NCI-H2029 (cell line): ENCODE results near the gene CHRM4.
"Not testable (repeated sequence)": the region's sequence is repeated elsewhere in the genome, so short reads cannot be mapped to it uniquely, and the experiment has no call there.

Experiments
- DNase-seq: peaks from one replicate; lab custom pipeline; 2025; lab: John Stamatoyannopoulos, UW

The CHRM4 gene

DNA sequence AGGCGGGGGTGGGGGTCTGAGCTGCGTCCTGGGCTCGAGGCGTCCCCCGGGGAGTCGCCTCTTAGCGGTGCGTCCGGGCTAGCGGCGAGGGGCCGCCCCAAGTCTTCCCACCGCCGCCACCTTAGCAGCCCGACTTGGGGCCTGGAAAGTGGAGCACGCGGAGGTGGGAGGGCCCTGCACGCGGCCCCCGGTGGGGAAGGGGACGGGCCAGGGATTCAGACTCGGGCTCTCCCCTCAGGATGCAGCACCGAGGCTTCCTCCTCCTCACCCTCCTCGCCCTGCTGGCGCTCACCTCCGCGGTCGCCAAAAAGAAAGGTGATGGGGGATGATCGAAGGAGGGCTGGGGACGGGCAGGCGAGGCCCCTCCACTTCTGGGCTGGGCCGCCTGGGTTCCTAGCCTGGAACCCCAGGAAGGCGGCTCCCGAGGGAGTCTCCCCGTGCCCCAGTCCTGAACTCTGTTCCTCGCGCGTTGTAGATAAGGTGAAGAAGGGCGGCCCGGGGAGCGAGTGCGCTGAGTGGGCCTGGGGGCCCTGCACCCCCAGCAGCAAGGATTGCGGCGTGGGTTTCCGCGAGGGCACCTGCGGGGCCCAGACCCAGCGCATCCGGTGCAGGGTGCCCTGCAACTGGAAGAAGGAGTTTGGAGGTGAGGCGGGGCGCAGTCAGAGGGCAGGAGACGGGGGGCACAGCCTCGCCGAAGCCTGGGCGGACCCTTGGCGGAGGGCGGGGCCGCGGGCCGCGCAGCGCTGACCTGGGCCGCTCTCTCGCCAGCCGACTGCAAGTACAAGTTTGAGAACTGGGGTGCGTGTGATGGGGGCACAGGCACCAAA is 9.5 kb downstream of the CHRM4 start:
- no peak for DNase-seq

DNA sequence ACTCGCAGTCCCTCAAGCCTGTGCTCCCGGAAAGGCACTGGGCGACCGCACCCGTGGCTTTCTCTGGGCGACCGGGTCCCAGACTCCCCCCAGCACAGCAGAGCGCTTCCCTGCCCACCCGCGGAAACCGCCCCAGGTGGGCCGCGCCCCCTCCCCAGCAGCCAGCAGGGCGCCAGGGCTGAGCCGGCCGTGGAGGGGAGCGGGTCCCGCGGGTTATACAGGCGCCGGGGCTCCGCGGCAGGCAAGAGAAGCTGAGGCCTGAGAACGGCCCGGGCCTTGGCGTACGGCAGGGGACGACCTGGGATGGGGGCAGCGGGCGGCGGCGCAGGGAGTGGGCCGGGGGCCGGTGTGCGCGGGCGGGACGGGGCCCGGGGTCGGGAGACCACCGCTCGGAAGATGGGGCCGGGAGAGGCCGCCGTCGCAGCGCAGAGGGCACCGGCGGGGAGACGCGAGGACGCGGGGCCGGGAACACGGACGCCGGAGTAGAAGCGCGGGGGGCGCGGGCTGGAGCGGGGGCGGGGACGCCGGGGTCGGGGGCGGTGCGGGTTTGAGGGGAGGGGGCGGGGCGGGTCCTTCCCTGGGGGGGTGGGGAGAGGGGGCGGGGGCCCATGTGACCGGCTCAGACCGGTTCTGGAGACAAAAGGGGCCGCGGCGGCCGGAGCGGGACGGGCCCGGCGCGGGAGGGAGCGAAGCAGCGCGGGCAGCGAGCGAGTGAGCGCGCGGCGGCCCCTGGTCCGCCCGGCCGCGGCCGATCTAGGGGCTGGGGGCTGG is 10.3 kb downstream of the CHRM4 start, which contains the start of gene MDK:
Gene MDK (plus strand): TSS at position 622 of the 771 bp plus-strand sequence. CDS start 389 bp downstream, outside the sequence.
- DNase-seq: no peak

DNA sequence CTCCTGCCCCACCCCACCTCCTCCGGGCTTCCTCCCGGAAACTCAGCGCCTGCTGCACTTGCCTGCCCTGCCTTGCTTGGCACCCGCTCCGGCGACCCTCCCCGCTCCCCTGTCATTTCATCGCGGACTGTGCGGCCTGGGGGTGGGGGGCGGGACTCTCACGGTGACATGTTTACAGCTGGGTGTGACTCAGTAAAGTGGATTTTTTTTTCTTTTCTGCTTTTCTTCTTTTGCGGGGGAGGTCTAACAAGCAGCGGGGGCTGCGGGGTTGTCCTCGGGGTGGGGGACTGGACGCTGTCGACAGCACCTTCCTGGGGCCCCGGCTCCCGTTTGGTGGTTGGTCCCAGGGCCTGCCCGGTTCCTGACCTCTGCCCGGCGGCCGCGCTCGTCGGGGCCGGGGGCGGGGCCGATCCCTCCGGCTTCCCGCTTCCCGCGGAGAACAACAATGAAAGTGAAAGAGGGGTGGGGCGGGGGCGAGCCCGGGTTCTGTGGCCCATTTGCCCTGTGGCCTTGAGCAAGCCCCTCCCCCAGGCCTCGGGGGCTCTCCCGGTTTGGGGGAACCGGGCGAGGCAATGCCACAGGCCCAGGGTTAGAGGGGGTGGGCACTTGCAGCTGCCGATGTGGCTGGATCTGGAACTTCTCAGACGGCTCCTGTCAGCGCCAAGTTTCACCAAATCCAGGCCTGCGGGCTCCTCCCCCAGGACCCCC is 11.1 kb downstream of the CHRM4 start:
- peak; percentile 65 for DNase-seq

DNA sequence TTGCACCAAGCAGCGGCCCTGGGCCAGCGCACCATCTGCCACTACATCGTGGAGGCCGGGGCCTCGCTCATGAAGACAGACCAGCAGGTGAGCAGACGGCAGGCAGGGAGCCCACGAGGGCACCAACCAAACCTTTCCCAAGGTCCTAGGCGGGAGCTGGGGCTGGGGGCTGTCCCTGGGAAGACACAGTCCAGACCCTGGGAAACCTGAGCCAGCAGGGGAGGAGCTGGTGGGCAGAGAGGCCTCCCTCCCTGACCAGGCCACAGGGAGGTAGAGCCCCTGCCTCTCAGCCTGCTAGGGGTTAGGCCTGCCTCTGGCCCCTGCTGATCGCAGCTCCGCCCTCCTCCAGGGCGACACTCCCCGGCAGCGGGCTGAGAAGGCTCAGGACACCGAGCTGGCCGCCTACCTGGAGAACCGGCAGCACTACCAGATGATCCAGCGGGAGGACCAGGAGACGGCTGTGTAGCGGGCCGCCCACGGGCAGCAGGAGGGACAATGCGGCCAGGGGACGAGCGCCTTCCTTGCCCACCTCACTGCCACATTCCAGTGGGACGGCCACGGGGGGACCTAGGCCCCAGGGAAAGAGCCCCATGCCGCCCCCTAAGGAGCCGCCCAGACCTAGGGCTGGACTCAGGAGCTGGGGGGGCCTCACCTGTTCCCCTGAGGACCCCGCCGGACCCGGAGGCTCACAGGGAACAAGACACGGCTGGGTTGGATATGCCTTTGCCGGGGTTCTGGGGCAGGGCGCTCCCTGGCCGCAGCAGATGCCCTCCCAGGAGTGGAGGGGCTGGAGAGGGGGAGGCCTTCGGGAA is 11.9 kb downstream of the CHRM4 start:
- DNase-seq: not testable (repeated sequence)

DNA sequence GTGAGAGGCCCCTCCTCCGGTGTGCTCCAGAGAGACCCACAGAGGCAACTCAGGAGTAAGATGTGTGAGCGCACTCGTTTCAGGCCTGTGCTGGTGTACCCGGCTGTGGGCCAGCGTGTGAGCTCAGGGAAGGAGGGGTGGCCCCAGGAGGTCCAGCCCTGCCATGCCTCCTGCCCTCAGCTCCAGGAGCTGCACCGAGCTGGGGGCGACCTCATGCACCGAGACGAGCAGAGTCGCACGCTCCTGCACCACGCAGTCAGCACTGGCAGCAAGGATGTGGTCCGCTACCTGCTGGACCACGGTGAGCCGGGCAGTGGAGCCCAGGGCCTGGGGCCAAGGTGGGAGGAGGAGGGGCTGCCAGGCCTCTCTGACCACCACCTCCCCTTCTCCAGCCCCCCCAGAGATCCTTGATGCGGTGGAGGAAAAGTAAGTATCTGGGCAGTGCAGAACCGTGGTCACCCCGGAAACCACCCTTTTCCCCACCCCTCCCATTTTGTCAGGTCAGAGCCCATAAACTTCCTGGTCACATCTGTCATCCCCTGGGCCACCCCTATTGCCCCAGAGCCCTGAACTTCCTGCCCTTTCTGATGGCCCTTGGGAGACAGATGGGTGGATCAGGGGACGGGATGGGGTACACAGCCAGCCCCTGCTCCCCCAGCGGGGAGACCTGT is 12.6 kb downstream of the CHRM4 start:
- DNase-seq: no peak

DNA sequence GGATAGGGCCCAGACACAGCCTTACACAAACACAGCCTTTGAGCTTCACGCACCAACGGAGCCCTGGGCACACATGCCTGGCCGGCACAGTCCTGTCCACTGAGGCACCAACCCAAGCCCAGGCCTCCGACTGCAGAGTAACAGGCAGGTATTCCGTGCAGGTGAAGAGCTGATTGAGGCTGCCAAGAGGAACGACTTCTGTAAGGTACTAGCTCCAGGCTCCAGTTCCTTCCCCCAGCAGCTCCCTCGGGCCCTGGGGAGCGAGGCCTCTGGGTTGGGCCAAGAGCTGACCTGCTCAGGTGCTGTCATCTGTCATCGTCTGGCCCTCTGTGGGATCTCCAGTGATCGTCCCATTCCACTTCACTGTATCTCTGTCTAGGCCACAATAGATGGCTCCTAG is 13.3 kb downstream of the CHRM4 start:
- DNase-seq: no peak

DNA sequence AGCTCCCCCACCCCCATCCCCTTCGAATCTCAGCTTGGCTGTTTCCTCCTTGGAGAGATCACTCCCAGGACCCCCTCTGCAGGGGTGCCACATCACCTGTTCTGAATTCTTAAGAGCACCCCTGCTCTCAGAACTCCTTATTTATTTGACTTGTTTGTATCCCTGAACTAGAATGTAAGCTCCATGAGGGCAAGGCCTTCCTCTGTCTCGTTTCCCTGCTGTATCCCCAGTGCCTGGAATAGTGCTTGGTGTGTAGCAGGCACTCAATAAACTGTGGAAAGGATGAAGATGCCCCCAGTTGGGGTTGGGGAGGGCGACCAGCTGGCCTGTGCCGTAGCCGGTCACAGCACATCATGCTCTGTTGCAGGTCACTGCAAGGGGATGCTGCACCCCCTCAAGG is 13.7 kb downstream of the CHRM4 start:
- DNase-seq: no peak

DNA sequence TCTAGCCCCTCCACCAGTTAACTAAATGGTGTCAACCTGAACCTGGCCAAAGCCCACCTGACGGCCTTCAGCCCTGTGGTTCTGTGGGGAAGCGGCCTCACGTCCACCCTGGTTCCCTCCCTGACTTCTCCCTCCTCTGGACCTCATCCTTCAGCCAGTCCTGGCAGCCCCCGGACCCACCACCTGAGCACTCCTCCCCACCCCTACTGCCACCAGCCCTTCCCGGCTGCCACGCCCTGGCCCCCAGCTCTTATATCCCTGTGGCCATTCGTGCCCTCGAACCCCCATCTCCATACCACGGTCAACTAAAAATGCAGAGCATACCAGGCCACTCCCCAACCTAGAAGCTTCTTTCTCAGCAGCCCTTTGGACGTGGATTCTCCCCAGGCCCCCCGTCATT is 14.3 kb downstream of the CHRM4 start:
- DNase-seq: no peak

DNA sequence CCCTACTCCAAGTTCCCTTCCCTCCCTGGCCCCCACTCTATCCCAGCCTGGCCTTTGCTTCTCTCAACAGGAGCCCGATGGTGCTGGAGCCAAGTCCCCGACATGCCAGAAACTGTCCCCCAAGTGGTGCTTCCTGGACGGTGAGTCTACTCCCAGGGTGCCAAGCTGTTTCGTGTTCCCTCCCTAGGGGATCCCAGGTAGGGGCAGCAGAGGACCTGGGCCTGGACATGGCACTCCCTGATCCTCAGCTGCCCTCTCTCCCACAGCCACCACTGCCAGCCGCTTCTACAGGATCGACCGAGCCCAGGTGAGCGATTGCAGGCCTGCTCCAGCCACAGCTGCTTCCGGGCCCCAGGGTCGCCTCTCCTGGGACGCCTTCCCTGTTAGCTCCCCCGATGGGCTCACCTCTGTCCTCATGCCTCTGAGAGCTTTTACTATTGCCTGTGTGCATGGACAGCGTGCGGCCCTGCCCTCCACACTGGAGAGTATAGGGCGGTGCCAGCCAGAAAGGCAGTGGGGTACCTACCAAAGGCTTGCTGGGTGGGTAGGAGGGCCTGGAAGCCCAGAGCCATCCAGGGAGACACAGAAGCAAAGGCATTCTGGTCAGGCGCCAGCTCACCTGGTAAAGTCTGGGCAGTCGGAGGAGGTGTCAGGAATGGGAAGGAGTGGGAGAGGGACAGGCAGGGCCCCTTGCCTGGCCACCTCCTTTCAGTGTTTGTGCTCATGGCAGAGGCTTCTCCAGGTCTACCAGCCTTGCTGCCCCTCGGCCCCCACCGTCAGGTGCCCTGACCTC is 15.1 kb downstream of the CHRM4 start:
- DNase-seq: no peak

DNA sequence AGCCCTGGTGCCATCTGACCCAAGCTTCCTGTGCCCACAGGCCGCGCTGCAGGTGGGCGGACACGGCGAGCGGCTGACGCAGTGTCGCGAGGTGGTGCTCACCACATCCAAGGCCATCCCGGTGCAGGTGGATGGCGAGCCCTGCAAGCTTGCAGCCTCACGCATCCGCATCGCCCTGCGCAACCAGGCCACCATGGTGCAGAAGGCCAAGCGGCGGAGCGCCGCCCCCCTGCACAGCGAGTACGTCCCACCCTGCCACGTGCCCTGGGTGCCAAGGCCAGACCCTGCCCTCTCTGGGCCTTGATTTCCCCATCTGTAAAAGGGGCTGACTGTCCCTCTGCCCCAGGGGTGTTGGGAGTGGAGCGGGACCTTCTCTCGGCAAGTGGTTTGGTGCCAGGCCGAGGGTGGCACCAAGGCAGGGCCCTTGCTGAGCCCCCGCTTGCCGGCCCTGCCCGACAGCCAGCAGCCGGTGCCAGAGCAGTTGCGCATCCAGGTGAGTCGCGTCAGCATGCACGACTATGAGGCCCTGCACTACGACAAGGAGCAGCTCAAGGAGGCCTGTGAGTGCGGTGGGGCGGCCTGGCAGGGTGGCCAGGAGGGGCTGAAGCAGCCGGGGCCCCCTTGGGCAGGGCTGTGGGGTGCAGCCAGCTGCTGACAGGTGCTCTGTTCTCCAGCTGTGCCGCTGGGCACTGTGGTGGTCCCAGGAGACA is 16.0 kb downstream of the CHRM4 start:
- DNase-seq: no peak

DNA sequence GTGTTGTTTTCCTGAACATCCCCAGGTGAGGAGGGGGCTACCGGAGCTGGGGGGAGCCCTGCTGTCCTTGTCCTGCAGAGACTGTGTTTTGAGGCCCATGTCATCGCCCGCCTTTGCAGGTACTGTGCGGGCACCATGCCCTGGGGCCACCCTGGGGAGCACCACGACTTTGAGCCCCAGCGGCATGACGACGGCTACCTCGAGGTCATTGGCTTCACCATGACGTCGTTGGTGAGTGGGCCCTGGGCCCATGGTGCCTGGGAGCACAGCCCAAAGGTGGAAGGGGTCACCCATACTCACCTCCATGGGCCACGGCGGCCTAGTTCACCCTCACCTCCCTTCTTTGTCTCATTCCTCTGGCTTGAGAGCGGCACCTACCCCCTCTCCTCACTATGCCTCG is 16.8 kb downstream of the CHRM4 start:
- DNase-seq: no peak

DNA sequence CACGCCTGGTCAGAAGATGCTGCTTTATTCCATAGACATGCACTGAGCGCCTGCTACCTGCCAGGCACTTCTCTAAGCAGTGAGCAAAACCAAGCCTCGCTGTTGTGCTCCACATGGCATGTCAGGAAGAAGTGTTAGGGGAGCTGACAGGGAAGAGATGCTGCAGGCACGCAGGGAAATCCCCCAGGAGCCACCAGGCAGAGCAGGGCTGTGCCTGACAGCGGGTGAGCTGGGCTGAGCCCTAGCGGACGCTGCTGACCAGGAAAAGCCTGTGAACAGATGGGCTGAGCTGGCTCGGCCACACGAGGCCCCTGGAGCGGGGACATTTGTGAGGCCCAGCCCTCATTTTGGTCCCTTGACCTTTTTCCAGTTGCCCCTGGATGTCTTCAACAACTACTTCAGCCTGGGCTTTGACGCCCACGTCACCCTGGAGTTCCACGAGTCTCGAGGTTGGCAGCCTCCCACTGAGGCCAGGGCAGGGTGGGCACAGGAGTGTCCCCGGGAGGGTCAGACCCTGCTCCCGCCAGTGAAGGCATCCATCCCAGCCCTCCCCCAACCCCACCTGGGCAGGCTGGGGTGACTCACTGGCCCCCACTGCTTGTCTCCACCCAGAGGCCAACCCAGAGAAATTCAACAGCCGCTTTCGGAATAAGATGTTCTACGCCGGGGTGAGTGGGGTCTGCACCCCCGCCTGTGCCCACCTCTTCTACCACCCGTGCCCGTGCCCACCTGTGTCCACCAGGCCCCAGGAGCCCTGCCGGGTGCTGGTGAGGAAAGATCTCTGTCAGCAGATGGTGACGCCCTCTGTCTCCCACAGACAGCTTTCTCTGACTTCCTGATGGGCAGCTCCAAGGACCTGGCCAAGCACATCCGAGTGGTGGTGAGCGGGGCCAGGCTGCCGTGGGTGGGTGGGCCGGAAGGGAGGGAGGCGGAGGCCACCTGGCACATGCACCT is 17.5 kb downstream of the CHRM4 start:
- no peak for DNase-seq

DNA sequence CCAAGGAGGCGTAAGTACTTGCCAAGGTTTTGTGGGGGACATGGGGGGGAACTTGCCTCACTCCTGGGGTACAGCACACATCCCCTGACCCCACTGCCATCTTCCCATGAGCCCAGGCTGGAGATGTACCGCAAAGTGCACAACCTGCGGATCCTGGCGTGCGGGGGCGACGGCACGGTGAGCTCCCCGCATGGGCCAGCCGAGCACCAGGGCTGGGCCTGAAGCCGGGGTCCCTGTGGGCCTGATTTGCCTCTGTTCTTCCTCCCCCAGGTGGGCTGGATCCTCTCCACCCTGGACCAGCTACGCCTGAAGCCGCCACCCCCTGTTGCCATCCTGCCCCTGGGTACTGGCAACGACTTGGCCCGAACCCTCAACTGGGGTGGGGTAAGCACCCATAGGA is 19.1 kb downstream of the CHRM4 start:
- DNase-seq: not testable (repeated sequence)

DNA sequence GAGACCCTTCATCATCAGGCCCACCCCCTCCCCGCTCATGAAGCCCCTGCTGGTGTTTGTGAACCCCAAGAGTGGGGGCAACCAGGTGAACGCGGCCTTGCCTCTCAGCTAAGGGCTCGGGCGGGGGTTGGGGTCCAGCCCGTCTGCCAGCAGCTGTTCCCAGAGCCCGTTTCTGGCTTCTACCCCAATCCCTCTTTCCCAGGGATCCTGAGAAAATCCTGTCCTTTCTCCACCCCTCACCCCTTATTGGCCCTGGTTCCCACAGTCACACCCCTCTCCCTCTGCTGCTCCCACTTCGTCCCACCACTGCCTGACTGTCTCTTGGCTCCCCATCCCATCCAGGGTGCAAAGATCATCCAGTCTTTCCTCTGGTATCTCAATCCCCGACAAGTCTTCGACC is 19.5 kb downstream of the CHRM4 start:
- DNase-seq: no peak

DNA sequence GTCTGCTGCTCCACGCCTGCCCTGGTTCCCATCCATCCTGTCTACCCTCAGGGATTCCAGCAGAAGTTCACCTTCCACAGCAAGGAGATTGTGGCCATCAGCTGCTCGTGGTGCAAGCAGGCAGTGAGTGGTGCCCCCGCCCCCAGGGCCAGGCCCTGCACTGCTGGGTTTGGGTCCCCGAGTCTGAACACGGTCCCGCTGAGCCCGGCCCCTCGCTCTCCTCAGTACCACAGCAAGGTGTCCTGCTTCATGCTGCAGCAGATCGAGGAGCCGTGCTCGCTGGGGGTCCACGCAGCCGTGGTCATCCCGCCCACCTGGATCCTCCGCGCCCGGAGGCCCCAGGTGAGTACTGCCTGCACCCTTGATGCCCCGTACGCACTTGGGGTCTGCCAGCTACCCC is 20.3 kb downstream of the CHRM4 start:
- DNase-seq: not testable (repeated sequence)

DNA sequence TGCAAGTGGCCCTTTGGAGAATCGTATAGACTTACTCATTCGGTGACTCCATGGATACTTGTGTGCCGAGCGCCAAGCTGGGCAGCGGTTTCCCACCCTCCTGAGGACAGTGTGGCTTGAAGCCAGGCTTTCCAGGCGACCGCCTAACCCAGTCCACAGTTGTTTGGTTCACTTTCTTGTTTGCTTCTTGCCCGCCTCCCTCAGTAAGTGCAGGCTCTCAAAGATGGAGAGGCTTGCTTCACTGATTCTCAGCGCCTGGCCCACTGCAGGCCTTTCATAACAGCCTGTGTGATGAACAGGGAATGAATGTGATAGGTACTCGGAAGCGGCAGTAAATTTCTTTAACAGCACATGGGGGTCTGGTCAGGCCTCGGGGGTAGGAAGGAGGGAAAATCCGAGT is 21.3 kb downstream of the CHRM4 start:
- no peak for DNase-seq

DNA sequence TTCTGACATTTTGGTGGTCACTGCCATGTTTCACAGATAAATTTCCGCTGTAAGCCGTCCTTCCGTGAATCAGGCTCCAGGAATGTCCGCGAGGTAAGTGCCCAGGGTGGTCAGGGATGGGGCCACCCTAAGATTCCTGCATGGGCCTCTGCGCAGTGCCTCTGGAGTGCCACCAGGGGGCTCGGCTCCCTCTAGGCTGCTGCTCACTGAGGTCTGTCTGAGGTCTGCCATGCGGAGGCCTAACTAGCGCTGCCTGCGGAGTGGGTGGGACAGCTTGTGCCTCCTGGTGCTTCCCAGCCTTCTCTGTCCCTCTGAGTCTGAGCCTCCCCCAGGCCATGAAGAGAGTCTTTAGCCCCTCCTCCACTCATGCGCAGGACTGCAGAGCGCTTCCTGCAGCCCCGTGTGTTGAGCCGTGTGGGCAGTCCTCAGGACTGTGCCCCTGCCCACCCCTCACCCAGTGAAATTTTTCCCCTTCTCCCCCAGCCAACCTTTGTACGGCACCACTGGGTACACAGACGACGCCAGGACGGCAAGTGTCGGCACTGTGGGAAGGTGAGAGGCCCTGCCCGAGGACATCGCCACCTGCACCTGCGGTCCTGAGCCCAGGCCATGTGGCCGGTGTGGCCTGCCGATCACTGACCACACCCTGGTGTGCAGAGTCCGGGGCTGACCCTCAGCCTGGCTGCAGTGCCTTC is 22.0 kb downstream of the CHRM4 start:
- no peak for DNase-seq

DNA sequence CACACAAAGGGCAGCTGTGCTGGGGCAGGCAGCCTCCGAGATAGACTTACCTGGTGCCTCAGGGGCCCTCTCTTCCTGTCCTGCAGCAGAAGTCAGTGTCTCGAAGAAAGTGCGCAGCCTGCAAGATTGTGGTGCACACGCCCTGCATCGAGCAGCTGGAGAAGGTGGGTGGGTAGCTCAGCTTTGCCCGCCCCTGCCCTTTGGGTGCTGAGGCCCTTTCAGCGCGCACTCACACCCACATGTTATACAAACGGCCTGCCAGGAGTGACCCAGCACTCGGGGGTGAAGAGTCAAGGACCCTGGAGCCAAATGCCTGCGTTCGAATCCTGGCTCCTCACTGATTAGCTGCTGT is 23.7 kb downstream of the CHRM4 start:
- no peak for DNase-seq
